Thyroid gland (tissue), 4 donors: ENCODE results near the gene LRMDA.

Experiments
- CTCF ChIP-seq, 6 experiments: fragments of 200-600 bp in 3 of 6; fragments of 450-650 bp in 3 of 6; sonication (generic) in 3 of 6; IDR thresholded peaks; one replicate each; pipeline ENCODE4 v1.5.1; 2016 to 2019; ENCODE audit warnings: antibody characterized with exemption in 6 of 6, mild to moderate bottlenecking in 2 of 6, inconsistent platforms in 1 of 6, moderate library complexity in 1 of 6
- POLR2A ChIP-seq, 2 donors: fragments of 450-650 bp; IDR thresholded peaks; one replicate each; pipeline ENCODE4 v1.6.1; 2017; ENCODE audit warnings: antibody characterized with exemption in 2 of 2, mild to moderate bottlenecking in 2 of 2, moderate library complexity in 1 of 2

GRCh38 chr10:76405922-76406321, 974.5 kb downstream of the LRMDA start:
- no peak for TF ChIP-seq CTCF (IDR thresholded peaks at IDR 0.05)
- TF ChIP-seq POLR2A (IDR thresholded peaks at IDR 0.05), result no peak
